Hematopoietic multipotent progenitor cell treated with erythropoietin and hydrocortisone succinate and interleukin-3 and kit ligand, for 8 days (in vitro differentiated cells): ENCODE measurements around the gene ARHGAP8.
A peak's percentile ranks its signal among the peaks of the same experiment; 100 is the strongest.

Experiments
- DNase-seq: peaks from one replicate; pipeline ENCODE4 v3.0.0-alpha.2; 2015

The ARHGAP8 gene

GRCh38 chr22:44776605-44777363 lies 24.4 kb downstream of the ARHGAP8 start:
- no peak for DNase-seq

- DNase-seq, result no peak
These were observed 25.0 kb downstream of the ARHGAP8 start for GRCh38 chr22:44777364-44777755.

- DNase-seq, result no peak
These were observed 28.6 kb downstream of the ARHGAP8 start for GRCh38 chr22:44780876-44781449.

GRCh38 chr22:44782363-44782963 lies 30.1 kb downstream of the ARHGAP8 start:
- DNase-seq, result no peak

- no peak for DNase-seq
These were observed 30.7 kb downstream of the ARHGAP8 start for GRCh38 chr22:44783091-44783490.

GRCh38 chr22:44783581-44783980 lies 31.2 kb downstream of the ARHGAP8 start:
- DNase-seq, result no peak

GRCh38 chr22:44786136-44786535 lies 33.8 kb downstream of the ARHGAP8 start:
- no peak for DNase-seq

- no peak for DNase-seq
These were observed 34.2 kb downstream of the ARHGAP8 start for GRCh38 chr22:44786610-44787009.

GRCh38 chr22:44787832-44788231 lies 35.5 kb downstream of the ARHGAP8 start:
- DNase-seq, result no peak

- DNase-seq, result no peak
These were observed 40.7 kb downstream of the ARHGAP8 start for GRCh38 chr22:44793106-44793505.

- DNase-seq, result no peak
These were observed 41.3 kb downstream of the ARHGAP8 start for GRCh38 chr22:44793506-44794172.

GRCh38 chr22:44795701-44796630 lies 43.6 kb downstream of the ARHGAP8 start:
- no peak for DNase-seq

- DNase-seq, result no peak
These were observed 44.9 kb downstream of the ARHGAP8 start for GRCh38 chr22:44797181-44797725.

- no peak for DNase-seq
These were observed 46.9 kb downstream of the ARHGAP8 start for GRCh38 chr22:44799077-44799945.

GRCh38 chr22:44799946-44800634 lies 47.7 kb downstream of the ARHGAP8 start:
- DNase-seq, result peak; percentile 62

- DNase-seq, result no peak
These were observed 49.1 kb downstream of the ARHGAP8 start for GRCh38 chr22:44801476-44801875.

GRCh38 chr22:44802071-44802700 lies 49.8 kb downstream of the ARHGAP8 start:
- no peak for DNase-seq

GRCh38 chr22:44802956-44803355 lies 50.6 kb downstream of the ARHGAP8 start:
- DNase-seq, result no peak

- DNase-seq, result no peak
These were observed 52.0 kb downstream of the ARHGAP8 start for GRCh38 chr22:44804327-44804726.

- DNase-seq, result no peak
These were observed 53.3 kb downstream of the ARHGAP8 start for GRCh38 chr22:44805711-44806110.
